Measurements from ENCODE around the gene TRIM46. TPM values are rescaled to one million over a fixed set of nuclear protein-coding genes. Genes with fewer than 3 reads are reported as not detected.

TRIM46 gene
- total and polyA plus RNA-seq, 9 of the 15 experiments (the other 6 are each of a cell fraction or from before 2014, with no cell fraction given), result 0.05 to 0.60 (median 0.16) TPM; not detected in 3

DNA sequence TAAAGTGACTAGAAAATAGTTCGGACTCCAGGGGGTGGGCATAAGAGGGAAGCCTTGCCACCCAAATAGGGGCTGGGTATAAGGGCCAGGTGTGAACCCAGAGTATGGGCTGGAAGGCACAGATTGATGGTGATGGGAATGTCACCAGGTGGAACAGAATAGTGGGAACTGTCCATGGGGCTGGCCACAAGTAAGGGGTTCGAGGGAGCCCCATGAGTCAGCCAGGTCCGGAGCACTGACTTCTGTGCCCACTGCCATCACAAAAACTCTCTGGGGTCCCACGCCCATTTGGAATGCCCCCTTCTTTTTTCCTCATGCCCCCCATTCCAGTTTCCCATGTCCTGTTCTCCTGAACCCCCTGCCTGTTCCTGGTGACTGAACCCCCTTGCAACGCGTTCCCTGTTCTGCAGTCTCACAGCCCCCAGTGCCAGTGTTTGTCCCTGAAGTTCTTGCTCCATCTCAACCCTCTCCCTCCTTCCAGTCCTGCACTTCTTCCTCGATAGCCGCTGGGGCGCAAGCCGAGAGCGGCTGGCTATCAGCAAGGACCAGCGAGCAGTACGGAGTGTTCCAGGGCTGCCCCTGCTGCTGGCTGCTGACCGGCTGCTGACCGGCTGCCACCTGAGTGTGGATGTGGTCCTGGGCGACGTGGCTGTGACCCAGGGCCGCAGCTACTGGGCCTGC lies 7.9 kb downstream of the TRIM46 start:
- Histone ChIP-seq H3K4me1 (replicated peaks in 1 of 2; ENCODE audit: control insufficient read depth in 2 of 2, insufficient read depth in 2 of 2, low read length in 2 of 2) (peaks cover 9 to 58% of the 10 kb centered on the region in 2 experiments), H3K4me3 (no peak overlapping the region), H3K9me3 (replicated peaks; ENCODE audit: control insufficient read depth, insufficient read depth, low read depth, low read length) (no peaks in the 10 kb centered on the region), H3K9ac (ENCODE audit: insufficient read depth in 1 of 2, low read depth in 2 of 2, low read length in 2 of 2) (peak overlapping the region in 1 of 2 experiments; percentile 73; a peak in 2 of 4 replicates), H3K4me2 (ENCODE audit: insufficient read depth, low read length) (no peak overlapping the region), H3K9me1 (ENCODE audit: control insufficient read depth, insufficient read depth, low read length) (no peaks in the 10 kb centered on the region), H4K20me1 (replicated peaks; ENCODE audit: control insufficient read depth, insufficient read depth, low read length) (no peaks in the 10 kb centered on the region), H3K79me2 (ENCODE audit: control insufficient read depth, insufficient read depth, low read length) (no peaks in the 10 kb centered on the region), H2AFZ (ENCODE audit: low read depth, low read length) (no peak overlapping the region), H3K27ac (ENCODE audit: extremely low read depth, low read depth, low read length) (no peak overlapping the region), H3K36me3 (ENCODE audit: control insufficient read depth, insufficient read depth, low read length) (no peaks in the 10 kb centered on the region), H3K27me3 (ENCODE audit: control insufficient read depth in 2 of 2, insufficient read depth in 2 of 2, low read length in 2 of 2) (no peaks in the 10 kb centered on the region)
- no TSS peak for BruUV-seq (replicated peaks)
- in situ Hi-C loops (cut with MboI) (no loop called here), intact Hi-C loops (cut with micrococcal nuclease) (no loop called here)
- no peak for ATAC-seq
- DNase-seq (ENCODE audit: extremely low read depth in 1 of 4, low spot score in 3 of 4), result no peak
- 36% methylated on average over 18 of the region's 18 CpGs for WGBS (ENCODE audit: insufficient coverage, low coverage, missing lambda C conversion rate)
- FAIRE-seq, result no peak
- TF ChIP-seq SMAD1 (IDR thresholded peaks at IDR 0.05; ENCODE audit: low read depth, low read length, partially characterized antibody) (no peak), TSC22D4 (tag; IDR thresholded peaks at IDR 0.05) (no peak), ZBTB1 (CRISPR knock-in tag; IDR thresholded peaks at IDR 0.05; ENCODE audit: borderline replicate concordance, low read depth) (no peak), ZNF589 (CRISPR knock-in tag; IDR thresholded peaks at IDR 0.05; ENCODE audit: low read depth) (no peak), CC2D1A (IDR thresholded peaks at IDR 0.05) (no peak)
- TF ChIP-seq, protein P1, sequence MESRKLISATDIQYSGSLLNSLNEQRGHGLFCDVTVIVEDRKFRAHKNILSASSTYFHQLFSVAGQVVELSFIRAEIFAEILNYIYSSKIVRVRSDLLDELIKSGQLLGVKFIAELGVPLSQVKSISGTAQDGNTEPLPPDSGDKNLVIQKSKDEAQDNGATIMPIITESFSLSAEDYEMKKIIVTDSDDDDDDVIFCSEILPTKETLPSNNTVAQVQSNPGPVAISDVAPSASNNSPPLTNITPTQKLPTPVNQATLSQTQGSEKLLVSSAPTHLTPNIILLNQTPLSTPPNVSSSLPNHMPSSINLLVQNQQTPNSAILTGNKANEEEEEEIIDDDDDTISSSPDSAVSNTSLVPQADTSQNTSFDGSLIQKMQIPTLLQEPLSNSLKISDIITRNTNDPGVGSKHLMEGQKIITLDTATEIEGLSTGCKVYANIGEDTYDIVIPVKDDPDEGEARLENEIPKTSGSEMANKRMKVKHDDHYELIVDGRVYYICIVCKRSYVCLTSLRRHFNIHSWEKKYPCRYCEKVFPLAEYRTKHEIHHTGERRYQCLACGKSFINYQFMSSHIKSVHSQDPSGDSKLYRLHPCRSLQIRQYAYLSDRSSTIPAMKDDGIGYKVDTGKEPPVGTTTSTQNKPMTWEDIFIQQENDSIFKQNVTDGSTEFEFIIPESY (CRISPR knock-in tag; IDR thresholded peaks at IDR 0.05), result peak; percentile 41; the same call in 1 of the 2 replicates
- ChIA-PET POLR2A (interaction anchor here (1.4 kb wide), 1 partner anchor 11 kb away, joined by 3 read pairs; no protein-coding TSS in a partner anchor), CTCF (ENCODE audit: low intra/inter-chr PET ratio) (no interaction called here)
